IPS-15b (cell line): ENCODE measurements around the gene KCNQ1.

Source experiments
- H3K27me3 ChIP-seq: one replicate; pipeline ENCODE4 v1.6.1; 2013; ENCODE audit warnings: low read length; ENCODE audit not compliant: control insufficient read depth, insufficient read depth
- H3K36me3 ChIP-seq: one replicate; pipeline ENCODE4 v1.6.1; 2013; ENCODE audit warnings: low read length; ENCODE audit not compliant: control insufficient read depth, insufficient read depth
- H3K4me1 ChIP-seq: one replicate; pipeline ENCODE4 v1.6.1; 2013; ENCODE audit warnings: mild to moderate bottlenecking, low read length; ENCODE audit not compliant: control insufficient read depth, insufficient read depth
- H3K4me3 ChIP-seq: one replicate; pipeline ENCODE4 v1.5.1; 2013; ENCODE audit warnings: low read depth, low read length
- H3K9ac ChIP-seq: one replicate; pipeline ENCODE4 v1.6.1; 2013; ENCODE audit warnings: low read depth, mild to moderate bottlenecking, low read length
- H3K9me3 ChIP-seq: one replicate; pipeline ENCODE4 v1.6.1; 2013; ENCODE audit warnings: mild to moderate bottlenecking, low read length; ENCODE audit not compliant: control insufficient read depth, insufficient read depth

The KCNQ1 gene

DNA sequence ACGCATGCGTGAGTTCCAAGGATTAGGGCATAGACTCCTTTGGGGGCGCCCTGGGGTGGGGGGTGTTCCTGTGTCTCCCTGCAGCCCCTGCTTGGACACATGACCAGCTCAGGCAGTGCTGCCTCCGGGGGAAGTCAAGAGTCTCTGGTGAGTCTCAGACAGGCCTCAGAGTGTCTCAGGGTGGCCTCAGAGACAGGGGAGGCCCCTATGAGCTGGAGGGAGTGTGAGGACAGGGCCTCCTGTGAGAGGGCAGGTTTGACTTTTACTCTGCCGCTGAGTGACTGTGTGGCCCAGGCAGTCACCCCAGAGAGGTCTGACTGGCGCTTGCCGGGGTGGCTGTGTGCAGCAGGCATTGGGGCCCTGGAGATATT is 296.2 kb downstream of the KCNQ1 start:
- Histone ChIP-seq H3K4me1 (no peaks in the 10 kb centered on the region), H3K4me3 (no peak overlapping the region), H3K36me3 (no peaks in the 10 kb centered on the region), H3K27me3 (peaks cover 2% of the 10 kb centered on the region), H3K9me3 (no peaks in the 10 kb centered on the region), H3K9ac (no peak overlapping the region)

DNA sequence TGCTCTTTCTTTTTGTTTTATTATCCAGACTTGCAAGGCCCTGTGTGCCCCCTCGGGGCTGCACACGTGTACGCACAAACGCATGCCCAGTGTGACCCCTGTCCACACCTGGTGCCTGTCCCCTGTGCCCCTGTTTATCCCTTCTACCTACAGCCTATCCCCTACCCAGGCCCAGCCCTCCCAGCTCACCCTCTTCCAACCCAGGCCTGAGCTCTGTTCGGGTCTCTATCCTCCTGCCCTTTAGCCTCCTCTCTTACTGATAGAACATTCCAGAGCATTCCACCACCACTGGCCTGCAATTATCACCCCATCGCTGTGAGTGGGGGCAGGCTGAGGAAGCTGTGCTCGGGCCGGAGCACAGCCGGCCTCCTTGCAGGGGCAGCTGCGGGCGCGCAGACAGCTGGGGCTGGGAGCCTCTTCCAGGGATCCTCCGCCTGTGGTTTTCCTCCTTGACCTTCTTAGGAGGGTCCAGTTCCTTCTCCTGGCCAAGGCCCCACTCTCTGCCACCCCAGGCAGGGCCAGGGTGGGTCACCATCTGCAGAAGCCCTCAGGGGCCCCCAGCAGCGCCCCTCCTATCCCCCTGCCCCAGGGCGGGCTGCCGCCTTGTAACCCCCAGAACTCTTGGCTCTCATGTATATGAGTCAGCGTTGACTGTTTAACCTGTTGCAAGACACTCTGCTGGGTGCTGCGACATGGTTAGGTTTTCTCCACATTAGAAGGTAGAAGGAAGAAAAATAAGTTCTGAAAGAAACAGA is 296.7 kb downstream of the KCNQ1 start:
- Histone ChIP-seq H3K9ac (no peak overlapping the region), H3K27me3 (peaks cover 2% of the 10 kb centered on the region), H3K4me3 (no peak overlapping the region), H3K36me3 (no peaks in the 10 kb centered on the region), H3K9me3 (no peaks in the 10 kb centered on the region), H3K4me1 (no peaks in the 10 kb centered on the region)

DNA sequence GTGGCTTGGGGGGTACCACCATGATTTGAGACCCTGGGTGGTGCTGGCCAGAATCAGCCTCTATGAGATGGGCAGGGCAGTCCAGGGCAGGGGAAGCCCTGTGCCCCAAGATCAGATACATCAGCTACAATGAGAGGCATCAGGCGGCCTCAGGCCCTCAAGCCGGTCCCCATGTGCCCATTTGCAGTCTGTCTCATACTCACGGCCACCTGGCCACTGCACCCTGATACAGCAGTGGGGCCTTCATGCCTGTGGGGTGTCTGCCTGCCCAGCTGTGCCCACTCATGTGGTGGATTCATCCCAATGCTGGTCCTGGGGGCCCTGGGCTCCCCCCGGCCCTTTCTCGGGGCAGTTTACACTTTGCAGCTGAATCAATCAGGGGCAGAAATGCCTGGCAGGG is 297.4 kb downstream of the KCNQ1 start:
- H3K4me1 ChIP-seq, result no peaks in the 10 kb centered on the region
- no peak overlapping the region for H3K9ac ChIP-seq

DNA sequence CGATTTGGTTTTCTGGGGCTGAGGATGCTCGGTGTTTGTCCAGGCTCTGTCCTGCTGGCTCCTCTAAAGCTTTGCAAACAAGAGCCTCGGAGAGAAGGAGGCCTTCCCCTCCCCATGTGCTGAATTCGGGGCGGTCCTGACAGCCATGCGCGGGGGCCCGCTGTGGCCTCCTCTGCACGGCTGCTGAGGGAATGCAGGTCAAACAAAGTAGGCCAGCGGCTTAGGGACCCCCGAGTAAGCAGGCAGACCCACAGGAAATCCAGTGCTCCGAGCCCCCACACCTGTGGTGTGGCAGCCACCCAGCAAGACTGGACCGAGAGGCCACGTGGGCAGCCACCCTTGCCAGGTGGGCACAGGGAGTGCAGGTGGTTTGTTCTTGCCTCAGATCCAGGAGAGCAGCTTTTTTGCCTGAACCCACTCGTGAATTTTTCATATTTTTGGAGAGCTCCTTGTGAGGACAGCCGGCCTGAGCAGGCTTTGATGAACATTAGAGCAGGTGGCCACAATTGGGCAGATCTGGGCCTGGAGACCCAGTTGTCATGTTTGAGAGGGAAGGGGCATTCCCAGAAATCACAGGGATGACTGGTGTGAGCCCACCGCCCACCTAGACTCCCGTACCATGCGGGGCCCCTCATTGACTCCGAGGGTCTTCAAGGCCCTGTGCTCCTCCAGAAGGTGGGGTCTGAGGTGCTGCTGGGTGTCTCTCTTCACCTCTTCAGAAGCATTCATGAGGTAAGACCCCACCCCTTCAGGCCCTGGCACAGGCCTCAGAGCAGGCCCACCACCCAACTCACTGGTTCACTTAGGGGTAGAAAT is 298.0 kb downstream of the KCNQ1 start:
- Histone ChIP-seq H3K9ac (no peak overlapping the region), H3K4me1 (no peaks in the 10 kb centered on the region), H3K36me3 (no peaks in the 10 kb centered on the region), H3K4me3 (no peak overlapping the region), H3K9me3 (no peaks in the 10 kb centered on the region), H3K27me3 (peaks cover 2% of the 10 kb centered on the region)

More for the DNA sequence above, 297.4 kb downstream of the KCNQ1 start:
- Histone ChIP-seq H3K36me3 (no peaks in the 10 kb centered on the region), H3K4me3 (no peak overlapping the region), H3K9me3 (no peaks in the 10 kb centered on the region), H3K27me3 (peaks cover 2% of the 10 kb centered on the region)

GRCh38 chr11:2743427-2744110 is 298.8 kb downstream of the KCNQ1 start:
- Histone ChIP-seq H3K36me3 (no peaks in the 10 kb centered on the region), H3K9me3 (no peaks in the 10 kb centered on the region), H3K27me3 (peaks cover 2% of the 10 kb centered on the region), H3K4me3 (no peak overlapping the region), H3K9ac (no peak overlapping the region), H3K4me1 (no peaks in the 10 kb centered on the region)

DNA sequence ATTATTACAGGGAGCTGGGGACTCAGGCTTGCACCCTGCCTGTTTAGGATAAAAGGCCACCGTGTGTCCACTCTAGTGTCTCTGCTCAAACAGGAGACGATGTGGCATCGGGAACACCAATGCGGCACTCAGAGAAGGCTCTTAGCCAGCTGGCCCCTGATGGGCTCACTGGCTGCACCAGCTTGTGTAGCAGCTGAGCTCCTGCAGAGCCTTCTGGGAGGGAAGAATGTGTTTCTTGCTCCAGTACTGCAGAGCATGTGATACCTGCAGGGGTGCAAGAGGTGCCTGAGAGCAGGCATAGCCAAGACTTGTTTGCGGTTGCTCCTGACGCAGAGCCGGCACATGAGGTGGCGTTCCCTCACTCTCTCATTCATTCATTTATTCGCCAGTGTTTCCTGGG is 299.4 kb downstream of the KCNQ1 start:
- Histone ChIP-seq H3K27me3 (peaks cover 2% of the 10 kb centered on the region), H3K4me3 (no peak overlapping the region), H3K36me3 (no peaks in the 10 kb centered on the region), H3K9ac (no peak overlapping the region), H3K9me3 (no peaks in the 10 kb centered on the region), H3K4me1 (no peaks in the 10 kb centered on the region)

- no peak overlapping the region for H3K9ac ChIP-seq
- H3K9me3 ChIP-seq, result no peaks in the 10 kb centered on the region
- no peak overlapping the region for H3K4me3 ChIP-seq
Measured at GRCh38 chr11:2745511-2745910, 300.7 kb downstream of the KCNQ1 start.

DNA sequence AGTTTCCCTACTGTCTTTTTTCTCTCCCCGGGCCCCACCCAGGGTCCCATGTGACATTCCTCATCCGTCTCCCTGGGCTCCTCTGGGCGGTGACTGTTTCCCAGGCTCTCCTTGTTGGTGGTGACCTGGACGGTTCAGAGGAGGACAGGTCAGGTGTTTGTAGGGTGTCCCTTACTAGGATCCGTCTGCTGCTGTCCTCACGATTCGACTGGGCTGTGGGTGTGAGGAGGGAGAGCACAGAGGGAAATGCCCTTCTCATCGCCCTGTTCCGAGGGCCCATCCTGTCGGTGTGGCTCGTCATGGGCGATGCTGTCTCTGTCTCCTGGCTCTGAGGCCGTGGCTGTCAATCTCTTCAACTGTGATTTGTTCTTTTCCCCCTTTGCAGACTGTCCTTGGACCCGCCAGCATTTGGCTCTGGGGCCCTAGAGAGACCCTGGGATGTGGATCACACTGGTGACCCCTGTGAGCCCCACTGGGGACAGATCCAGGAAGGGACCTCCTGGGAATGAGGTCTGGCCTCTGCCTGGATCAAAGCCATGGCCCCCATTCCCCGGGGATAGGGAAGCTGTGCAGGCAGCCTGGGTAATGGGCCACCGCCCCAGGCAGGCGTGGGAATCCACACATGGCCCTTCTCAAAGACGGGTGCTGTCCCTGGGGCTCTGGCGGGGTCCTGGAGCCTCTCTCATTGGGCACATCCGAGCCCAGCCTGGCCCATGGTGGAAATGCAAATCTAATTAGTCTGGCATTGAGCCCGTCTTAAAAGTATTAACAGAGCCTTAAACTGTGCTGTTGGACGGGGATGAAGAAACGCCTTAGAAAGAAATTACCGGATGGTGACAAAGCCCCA is 301.8 kb downstream of the KCNQ1 start:
- H3K4me3 ChIP-seq, result no peak overlapping the region
- H3K9ac ChIP-seq, result no peak overlapping the region
- no peaks in the 10 kb centered on the region for H3K4me1 ChIP-seq

More at GRCh38 chr11:2745511-2745910, 300.7 kb downstream of the KCNQ1 start:
- Histone ChIP-seq H3K27me3 (peaks cover 2% of the 10 kb centered on the region), H3K36me3 (no peaks in the 10 kb centered on the region), H3K4me1 (no peaks in the 10 kb centered on the region)

DNA sequence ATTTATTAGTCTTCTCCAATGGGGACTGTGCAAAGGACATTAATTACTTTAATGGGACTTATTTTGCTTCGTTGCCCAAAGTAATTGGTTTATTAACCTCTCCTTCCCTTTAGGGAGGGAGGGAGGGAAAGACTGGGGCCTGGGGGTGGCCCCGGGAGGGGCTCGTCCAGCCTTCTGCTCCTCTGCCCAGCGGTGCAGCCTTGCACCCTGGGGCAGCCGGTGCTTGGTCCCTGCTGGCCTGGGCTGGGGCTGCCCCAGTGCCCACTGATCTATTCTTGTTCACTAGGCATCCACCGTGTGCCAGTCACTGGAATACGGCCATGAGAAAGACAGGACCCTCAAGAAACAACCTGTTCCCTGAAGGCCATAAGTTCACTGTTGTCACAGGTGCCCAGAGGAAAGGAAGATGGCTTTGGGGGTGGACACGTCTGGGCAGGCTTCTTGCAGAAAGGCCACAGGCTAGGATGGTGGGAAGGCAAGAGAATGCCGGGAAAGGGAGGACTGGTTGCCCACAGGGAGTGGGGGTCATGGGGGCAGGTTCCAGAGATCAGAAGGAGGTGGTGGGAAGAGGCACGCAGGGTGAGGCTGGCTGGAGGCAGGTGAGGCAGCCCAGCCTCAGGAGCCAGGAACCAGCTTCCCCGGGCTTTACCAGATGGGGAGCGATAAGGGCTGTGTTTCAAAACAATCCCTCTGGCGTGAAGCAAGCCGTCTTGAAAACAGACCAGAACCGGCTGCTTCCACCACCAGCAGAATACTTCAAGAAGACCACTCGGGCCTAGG is 302.6 kb downstream of the KCNQ1 start:
- no peak overlapping the region for H3K9ac ChIP-seq
- H3K36me3 ChIP-seq, result no peaks in the 10 kb centered on the region
- no peak overlapping the region for H3K4me3 ChIP-seq
- no peaks in the 10 kb centered on the region for H3K9me3 ChIP-seq
- peaks cover 7% of the 10 kb centered on the region for H3K27me3 ChIP-seq
- H3K4me1 ChIP-seq, result no peaks in the 10 kb centered on the region

More for the DNA sequence above, 301.8 kb downstream of the KCNQ1 start:
- H3K36me3 ChIP-seq, result no peaks in the 10 kb centered on the region
- peaks cover 2% of the 10 kb centered on the region for H3K27me3 ChIP-seq
- no peaks in the 10 kb centered on the region for H3K9me3 ChIP-seq

DNA sequence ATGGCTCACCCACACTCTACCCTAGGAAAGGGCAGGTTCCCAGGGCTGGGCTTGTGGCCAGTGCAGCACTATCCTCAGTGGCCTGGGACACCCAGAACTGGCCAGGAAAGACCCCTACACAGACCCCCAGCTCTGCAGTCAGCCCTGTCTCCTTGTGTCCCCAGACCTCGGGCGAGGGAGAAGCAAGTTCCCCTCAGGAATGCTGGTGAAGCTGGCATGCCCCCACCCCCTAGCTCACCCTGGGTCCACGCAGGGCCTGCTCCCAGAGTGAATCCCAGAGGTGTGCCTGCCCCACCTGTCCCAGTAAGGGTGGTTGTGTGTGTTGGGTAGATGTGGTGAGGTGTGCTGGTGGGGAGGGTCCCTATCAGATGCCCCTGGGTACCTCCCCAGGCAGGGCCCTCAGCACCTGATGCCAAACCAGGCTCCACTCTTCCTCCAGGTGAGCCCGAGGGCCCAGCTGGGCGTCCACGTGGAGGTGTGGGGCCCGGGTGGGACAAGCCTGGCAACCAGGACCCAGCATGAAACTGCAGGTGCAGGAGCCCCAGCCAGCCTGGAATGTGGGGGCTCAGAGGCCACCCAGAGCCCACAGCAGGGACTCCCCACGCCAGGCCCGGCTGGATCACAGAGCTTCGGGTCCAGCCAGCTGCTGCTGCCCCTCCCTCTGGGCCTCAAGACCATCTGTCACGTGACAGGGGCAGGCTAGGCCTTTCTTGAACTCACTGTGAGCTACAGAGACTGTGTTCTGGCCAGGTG is 303.4 kb downstream of the KCNQ1 start:
- Histone ChIP-seq H3K36me3 (no peaks in the 10 kb centered on the region), H3K9me3 (no peaks in the 10 kb centered on the region), H3K4me1 (no peaks in the 10 kb centered on the region), H3K4me3 (no peak overlapping the region), H3K27me3 (peaks cover 12% of the 10 kb centered on the region), H3K9ac (no peak overlapping the region)
